ENCODE results near the gene MGMT. TPM values are rescaled to one million over a fixed set of nuclear protein-coding genes. Genes with fewer than 3 reads are reported as not detected.

The MGMT gene
- total RNA-seq, 1 donor from 2014 or later: 5.7 TPM

GRCh38 chr10:129491123-129491734 is 24.2 kb downstream of the MGMT start:
- FAIRE-seq: no peak

GRCh38 chr10:129494176-129494575 is 27.1 kb downstream of the MGMT start:
- no peak for FAIRE-seq
- DNase-seq (ENCODE audit: low spot score in 2 of 2): no peak

More at GRCh38 chr10:129491123-129491734, 24.2 kb downstream of the MGMT start:
- no peak for DNase-seq (ENCODE audit: low spot score in 2 of 2)

GRCh38 chr10:129494740-129495139 is 27.7 kb downstream of the MGMT start:
- DNase-seq (ENCODE audit: low spot score in 2 of 2): no peak

GRCh38 chr10:129495256-129495655 is 28.2 kb downstream of the MGMT start:
- FAIRE-seq: no peak

More at GRCh38 chr10:129494740-129495139, 27.7 kb downstream of the MGMT start:
- no peak for FAIRE-seq

GRCh38 chr10:129495698-129496097 is 28.7 kb downstream of the MGMT start:
- no peak for DNase-seq (ENCODE audit: low spot score in 2 of 2)
- FAIRE-seq: no peak

More at GRCh38 chr10:129495256-129495655, 28.2 kb downstream of the MGMT start:
- no peak for DNase-seq (ENCODE audit: low spot score in 2 of 2)

GRCh38 chr10:129497013-129497412 is 30.0 kb downstream of the MGMT start:
- FAIRE-seq: no peak
- DNase-seq (ENCODE audit: low spot score in 2 of 2): no peak

GRCh38 chr10:129498680-129499079 is 31.6 kb downstream of the MGMT start:
- FAIRE-seq: no peak
- no peak for DNase-seq (ENCODE audit: low spot score in 2 of 2)

- DNase-seq (ENCODE audit: low spot score in 2 of 2): no peak
- FAIRE-seq: no peak
Observed at GRCh38 chr10:129500617-129501339, 33.7 kb downstream of the MGMT start.

GRCh38 chr10:129501652-129502436 is 34.8 kb downstream of the MGMT start:
- FAIRE-seq (no peak), DNase-seq (ENCODE audit: low spot score in 2 of 2) (no peak)

- no peak for FAIRE-seq
Observed at GRCh38 chr10:129502448-129502847, 35.4 kb downstream of the MGMT start.

GRCh38 chr10:129505500-129506075 is 38.5 kb downstream of the MGMT start:
- FAIRE-seq: no peak
- DNase-seq (ENCODE audit: low spot score in 2 of 2): no peak

More at GRCh38 chr10:129502448-129502847, 35.4 kb downstream of the MGMT start:
- DNase-seq (ENCODE audit: low spot score in 2 of 2): no peak

GRCh38 chr10:129506101-129506797 is 39.2 kb downstream of the MGMT start:
- no peak for FAIRE-seq
- DNase-seq (ENCODE audit: low spot score in 2 of 2): no peak

- DNase-seq (ENCODE audit: low spot score in 2 of 2) (no peak), FAIRE-seq (no peak)
Observed at GRCh38 chr10:129507216-129507889, 40.3 kb downstream of the MGMT start.

GRCh38 chr10:129509155-129509554 is 42.1 kb downstream of the MGMT start:
- DNase-seq (ENCODE audit: low spot score in 2 of 2) (no peak), FAIRE-seq (no peak)

GRCh38 chr10:129509835-129510234 is 42.8 kb downstream of the MGMT start:
- FAIRE-seq: no peak

GRCh38 chr10:129511086-129511485 is 44.0 kb downstream of the MGMT start:
- FAIRE-seq: no peak
- DNase-seq (ENCODE audit: low spot score in 2 of 2): no peak

More at GRCh38 chr10:129509835-129510234, 42.8 kb downstream of the MGMT start:
- no peak for DNase-seq (ENCODE audit: low spot score in 2 of 2)

GRCh38 chr10:129511758-129512157 is 44.7 kb downstream of the MGMT start:
- FAIRE-seq: no peak
- DNase-seq (ENCODE audit: low spot score in 2 of 2): no peak

GRCh38 chr10:129513312-129513711 is 46.3 kb downstream of the MGMT start:
- FAIRE-seq (no peak), DNase-seq (ENCODE audit: low spot score in 2 of 2) (no peak)

GRCh38 chr10:129514568-129515451 is 47.8 kb downstream of the MGMT start:
- FAIRE-seq: no peak
- no peak for DNase-seq (ENCODE audit: low spot score in 2 of 2)
